IMR-90 (cell line): Measurements from ENCODE around the gene MORN5. TPM values are rescaled to one million over a fixed set of nuclear protein-coding genes. Genes with fewer than 3 reads are reported as not detected.

Experiments used
- ATAC-seq: fragments of 200-7000 bp; cut with Tn5 transposase; 2 replicates; pipeline ENCODE4 v1.9.1; 2020; ENCODE audit warnings: low read depth, mild to moderate bottlenecking, moderate library complexity
- BruUV-seq: library from RNA; stranded (reverse); fragments of 400-500 nt; replicated peaks from 2 replicates; lab custom pipeline; 2021; lab: Mats Ljungman, UMichigan
- CTCF ChIA-PET: fragments of 300-600 bp; formaldehyde crosslinking; extraction: SDS; loops from one replicate; lab custom pipeline; 2021; ENCODE audit warnings: antibody characterized with exemption; lab: Yijun Ruan, JAX
- POLR2A ChIA-PET: fragments of 300-600 bp; sonication (Branson Sonifier 250); formaldehyde crosslinking; loops from one replicate; lab custom pipeline; 2022; ENCODE audit warnings: antibody characterized with exemption; ENCODE audit not compliant: unreplicated experiment; lab: Charles Lee
- DNase-seq: peaks from one replicate; pipeline ENCODE4 v3.0.0; 2013
- H2AFZ ChIP-seq: replicated peaks from 2 replicates; pipeline ENCODE3; 2013; ENCODE audit warnings: low read length, mild to moderate bottlenecking; ENCODE audit not compliant: poor library complexity
- H2AK5ac ChIP-seq: 2 replicates; pipeline ENCODE4 v1.6.1; 2013; ENCODE audit warnings: low read depth, low read length, inconsistent platforms
- H2AK9ac ChIP-seq: replicated peaks from 2 replicates; pipeline ENCODE3; 2013; ENCODE audit warnings: mild to moderate bottlenecking, low read depth, low read length, moderate library complexity; ENCODE audit not compliant: poor library complexity
- H2BK120ac ChIP-seq: 2 replicates; pipeline ENCODE4 v1.6.1; 2013; ENCODE audit warnings: low read depth, low read length, inconsistent platforms
- H2BK15ac ChIP-seq: 3 replicates; pipeline ENCODE4 v1.6.1; 2013; ENCODE audit warnings: low read depth, low read length, inconsistent platforms
- H2BK20ac ChIP-seq: 2 replicates; pipeline ENCODE4 v1.6.1; 2013; ENCODE audit warnings: low read depth, mild to moderate bottlenecking, inconsistent platforms, low read length, moderate library complexity
- H2BK5ac ChIP-seq: 2 replicates; pipeline ENCODE4 v1.6.1; 2013; ENCODE audit warnings: mild to moderate bottlenecking, low read depth, low read length, inconsistent platforms; ENCODE audit not compliant: poor library complexity, severe bottlenecking
- H3K14ac ChIP-seq: replicated peaks from 2 replicates; pipeline ENCODE4 v1.6.1; 2013; ENCODE audit warnings: low read depth, low read length, inconsistent platforms
- H3K18ac ChIP-seq: 2 replicates; pipeline ENCODE4 v1.6.1; 2013; ENCODE audit warnings: low read depth, low read length, control low read depth
- H3K23ac ChIP-seq: 2 replicates; pipeline ENCODE4 v1.6.1; 2013; ENCODE audit warnings: low read depth, low read length, inconsistent platforms
- H3K27ac ChIP-seq: 2 replicates; pipeline ENCODE4 v1.5.1; 2013; ENCODE audit warnings: mild to moderate bottlenecking, control low read depth, low read length; ENCODE audit not compliant: insufficient read depth
- H3K27me3 ChIP-seq: 2 replicates; pipeline ENCODE4 v1.6.1; 2013; ENCODE audit warnings: low read length; ENCODE audit not compliant: control insufficient read depth, insufficient read depth
- H3K36me3 ChIP-seq: 2 replicates; pipeline ENCODE4 v1.6.1; 2013; ENCODE audit warnings: low read length, mixed read lengths; ENCODE audit not compliant: control insufficient read depth, insufficient read depth
- H3K4ac ChIP-seq: 2 replicates; pipeline ENCODE4 v1.6.1; 2013; ENCODE audit warnings: low read depth, low read length, inconsistent platforms
- H3K4me1 ChIP-seq: 2 replicates; pipeline ENCODE4 v1.6.1; 2013; ENCODE audit warnings: low read length, mixed read lengths; ENCODE audit not compliant: control insufficient read depth, insufficient read depth
- H3K4me2 ChIP-seq: 2 replicates; pipeline ENCODE4 v1.6.1; 2013; ENCODE audit warnings: low read depth, mild to moderate bottlenecking, control low read depth, low read length, moderate library complexity
- H3K4me3 ChIP-seq: 2 replicates; pipeline ENCODE4 v1.5.1; 2013; ENCODE audit warnings: low read depth, mild to moderate bottlenecking, control low read depth, low read length, moderate library complexity; ENCODE audit not compliant: insufficient read depth
- H3K56ac ChIP-seq: 2 replicates; pipeline ENCODE4 v1.6.1; 2013; ENCODE audit warnings: low read length, inconsistent platforms; ENCODE audit not compliant: insufficient read depth; ENCODE audit errors: extremely low read depth
- H3K79me1 ChIP-seq, 2 experiments: 2 replicates each; pipeline ENCODE4 v1.6.1; 2013; ENCODE audit warnings: low read length in 2 of 2, inconsistent platforms in 1 of 2, low read depth in 1 of 2
- H3K9ac ChIP-seq: 2 replicates; pipeline ENCODE4 v1.6.1; 2013; ENCODE audit warnings: low read depth, low read length, control low read depth
- H3K9me1 ChIP-seq: 2 replicates; pipeline ENCODE4 v1.6.1; 2013; ENCODE audit warnings: low read length, inconsistent platforms; ENCODE audit not compliant: insufficient read depth
- H3K9me3 ChIP-seq: 2 replicates; pipeline ENCODE4 v1.6.1; 2013; ENCODE audit warnings: low read length; ENCODE audit not compliant: control insufficient read depth, insufficient read depth
- H4K20me1 ChIP-seq: 2 replicates; pipeline ENCODE4 v1.6.1; 2013; ENCODE audit warnings: low read length, inconsistent platforms; ENCODE audit not compliant: insufficient read depth
- H4K5ac ChIP-seq: 2 replicates; pipeline ENCODE4 v1.6.1; 2013; ENCODE audit warnings: mild to moderate bottlenecking, low read depth, low read length, control low read depth
- H4K8ac ChIP-seq, 2 experiments: 2 replicates each; pipeline ENCODE4 v1.6.1; 2013; ENCODE audit warnings: low read depth in 2 of 2, low read length in 2 of 2, control low read depth in 1 of 2, inconsistent platforms in 1 of 2
- H4K91ac ChIP-seq: 2 replicates; pipeline ENCODE4 v1.6.1; 2013; ENCODE audit warnings: low read depth, low read length, inconsistent platforms; ENCODE audit not compliant: insufficient read depth
- BHLHE40 ChIP-seq: fragments of 150-350 bp; IDR thresholded peaks from 2 replicates; pipeline ENCODE4 v1.6.1; 2016; ENCODE audit warnings: mild to moderate bottlenecking, low read depth, low read length
- CEBPB ChIP-seq: IDR thresholded peaks from 2 replicates; pipeline ENCODE4 v1.6.1; 2012; ENCODE audit warnings: low read depth, low read length, improper control_type of control experiment
- CHD1 ChIP-seq: IDR thresholded peaks from 2 replicates; pipeline ENCODE4 v1.6.1; 2012; ENCODE audit warnings: low read depth, low read length, improper control_type of control experiment
- FOS ChIP-seq: fragments of 150-350 bp; IDR thresholded peaks from 2 replicates; pipeline ENCODE4 v1.6.1; 2016; ENCODE audit warnings: low read depth, low read length
- MAFK ChIP-seq: IDR thresholded peaks from 2 replicates; pipeline ENCODE4 v1.6.1; 2012; ENCODE audit warnings: low read depth, low read length, improper control_type of control experiment
- MAZ ChIP-seq: IDR thresholded peaks from 2 replicates; pipeline ENCODE4 v1.6.1; 2012; ENCODE audit warnings: low read depth, mild to moderate bottlenecking, low read length, improper control_type of control experiment, moderate library complexity, borderline replicate concordance
- MXI1 ChIP-seq: IDR thresholded peaks from 2 replicates; pipeline ENCODE4 v1.6.1; 2012; ENCODE audit warnings: low read depth, mild to moderate bottlenecking, low read length, moderate library complexity, borderline replicate concordance
- NFE2L2 ChIP-seq: fragments of 150-350 bp; IDR thresholded peaks from 2 replicates; pipeline ENCODE4 v1.6.1; 2016; ENCODE audit warnings: low read depth, mild to moderate bottlenecking, low read length
- POLR2A ChIP-seq: IDR thresholded peaks from 2 replicates; pipeline ENCODE4 v1.6.1; 2012; ENCODE audit warnings: mild to moderate bottlenecking, low read depth, low read length
- RAD21 ChIP-seq: IDR thresholded peaks from 2 replicates; pipeline ENCODE4 v1.6.1; 2012; ENCODE audit warnings: low read length, improper control_type of control experiment
- RCOR1 ChIP-seq: IDR thresholded peaks from 2 replicates; pipeline ENCODE4 v1.6.1; 2012; ENCODE audit warnings: mild to moderate bottlenecking, low read length, improper control_type of control experiment; ENCODE audit not compliant: insufficient replicate concordance
- RFX5 ChIP-seq: IDR thresholded peaks from 2 replicates; pipeline ENCODE4 v1.8.0; 2012; ENCODE audit warnings: low read depth, mild to moderate bottlenecking, low read length, moderate library complexity
- SMC3 ChIP-seq: fragments of 150-350 bp; IDR thresholded peaks from 2 replicates; pipeline ENCODE4 v1.6.1; 2016; ENCODE audit warnings: low read depth, mild to moderate bottlenecking, antibody characterized with exemption, low read length, moderate library complexity
- USF2 ChIP-seq: fragments of 150-350 bp; IDR thresholded peaks from 2 replicates; pipeline ENCODE4 v1.6.1; 2017; ENCODE audit warnings: mild to moderate bottlenecking, antibody characterized with exemption, low read length, low read depth
- WGBS, 2 experiments: methylation state at CpG; one replicate each; pipeline versions ENCODE4 v1.1.5 to v1.1.7; 2013; ENCODE audit warnings: missing lambda C conversion rate in 2 of 2; ENCODE audit not compliant: insufficient read length in 1 of 2; ENCODE audit errors: extremely low coverage in 2 of 2; 5-methylcytosine and 5-hydroxymethylcytosine counted together
- dilution Hi-C: fragments of 300-500 bp; cut with HindIII; formaldehyde crosslinking; loops from one replicate; pipeline ENCODE4 v1.14.3; 2018; ENCODE audit warnings: low sequenced_read_pairs; ENCODE audit not compliant: unreplicated experiment
- in situ Hi-C: fragments of 300-500 bp; cut with MboI; formaldehyde crosslinking; loops from 3 replicates; pipeline ENCODE4 v1.14.3; 2019; ENCODE audit warnings: low sequenced_read_pairs, inconsistent platforms, mixed read lengths
- intact Hi-C: fragments of 100-400 bp; cut with micrococcal nuclease; formaldehyde crosslinking; loops from 2 replicates; pipeline ENCODE4 v1.10.0; 2022
- polyA plus RNA-seq, 3 experiments: library from polyadenylated mRNA; depleted of rRNA; stranded (reverse); fragments of >200 nt; gene quantifications; 2 replicates each; pipeline ENCODE4 v1.2.3, GENCODE V29; 2012; ENCODE audit warnings: low replicate concordance in 1 of 3
- total RNA-seq: library from RNA; depleted of rRNA; stranded (reverse); fragments of >200 nt; gene quantifications from 2 replicates; pipeline ENCODE4 v1.2.3, GENCODE V29; 2012
- TF ChIP-seq, protein P1 (sequence below): conservative IDR thresholded peaks from 2 replicates; pipeline ENCODE4 v1.5.1; 2012; ENCODE audit warnings: mild to moderate bottlenecking, low read depth, low read length, improper control_type of control experiment
- TF ChIP-seq, protein P2 (sequence below): fragments of 150-350 bp; IDR thresholded peaks from 2 replicates; pipeline ENCODE4 v1.6.1; 2016; ENCODE audit warnings: low read depth, mild to moderate bottlenecking, low read length, moderate library complexity, borderline replicate concordance

The MORN5 gene
- total and polyA plus RNA-seq, 2 of the 4 experiments (the other 2 are of a cell fraction): not detected

- H3K79me1 ChIP-seq: no peaks in the 10 kb centered on the region
- H3K14ac ChIP-seq: no peak overlapping the region
- H2BK15ac ChIP-seq: no peak overlapping the region
- intact Hi-C loops: no loop called here
- no peak overlapping the region for H3K56ac ChIP-seq
- CTCF ChIA-PET: no interaction called here
- peaks cover 16% of the 10 kb centered on the region for H3K4me1 ChIP-seq
- H4K8ac ChIP-seq: no peak overlapping the region
- no peaks in the 10 kb centered on the region for H3K36me3 ChIP-seq
- H3K23ac ChIP-seq: no peak overlapping the region
- H2AK5ac ChIP-seq: no peak overlapping the region
- H3K4me3 ChIP-seq: no peak overlapping the region
- H4K5ac ChIP-seq: no peak overlapping the region
- DNase-seq: no peak
- H3K4me2 ChIP-seq: no peak overlapping the region
- no TSS peak for BruUV-seq
- H2AK9ac ChIP-seq: no peak overlapping the region
- in situ Hi-C loops: no loop called here
- H2BK120ac ChIP-seq: no peak overlapping the region
- dilution Hi-C loops: no loop called here
- no peaks in the 10 kb centered on the region for H3K9me3 ChIP-seq
- H3K27ac ChIP-seq: no peak overlapping the region
- POLR2A ChIA-PET: no interaction called here
- TF ChIP-seq RCOR1: no peak
- TF ChIP-seq RAD21: no peak
- TF ChIP-seq RFX5: no peak
- TF ChIP-seq MAFK: no peak
- TF ChIP-seq CEBPB: no peak
- no peak for TF ChIP-seq FOS
- TF ChIP-seq, protein P1, sequence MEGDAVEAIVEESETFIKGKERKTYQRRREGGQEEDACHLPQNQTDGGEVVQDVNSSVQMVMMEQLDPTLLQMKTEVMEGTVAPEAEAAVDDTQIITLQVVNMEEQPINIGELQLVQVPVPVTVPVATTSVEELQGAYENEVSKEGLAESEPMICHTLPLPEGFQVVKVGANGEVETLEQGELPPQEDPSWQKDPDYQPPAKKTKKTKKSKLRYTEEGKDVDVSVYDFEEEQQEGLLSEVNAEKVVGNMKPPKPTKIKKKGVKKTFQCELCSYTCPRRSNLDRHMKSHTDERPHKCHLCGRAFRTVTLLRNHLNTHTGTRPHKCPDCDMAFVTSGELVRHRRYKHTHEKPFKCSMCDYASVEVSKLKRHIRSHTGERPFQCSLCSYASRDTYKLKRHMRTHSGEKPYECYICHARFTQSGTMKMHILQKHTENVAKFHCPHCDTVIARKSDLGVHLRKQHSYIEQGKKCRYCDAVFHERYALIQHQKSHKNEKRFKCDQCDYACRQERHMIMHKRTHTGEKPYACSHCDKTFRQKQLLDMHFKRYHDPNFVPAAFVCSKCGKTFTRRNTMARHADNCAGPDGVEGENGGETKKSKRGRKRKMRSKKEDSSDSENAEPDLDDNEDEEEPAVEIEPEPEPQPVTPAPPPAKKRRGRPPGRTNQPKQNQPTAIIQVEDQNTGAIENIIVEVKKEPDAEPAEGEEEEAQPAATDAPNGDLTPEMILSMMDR: no peak
- TF ChIP-seq MXI1: no peak
- TF ChIP-seq, protein P2, sequence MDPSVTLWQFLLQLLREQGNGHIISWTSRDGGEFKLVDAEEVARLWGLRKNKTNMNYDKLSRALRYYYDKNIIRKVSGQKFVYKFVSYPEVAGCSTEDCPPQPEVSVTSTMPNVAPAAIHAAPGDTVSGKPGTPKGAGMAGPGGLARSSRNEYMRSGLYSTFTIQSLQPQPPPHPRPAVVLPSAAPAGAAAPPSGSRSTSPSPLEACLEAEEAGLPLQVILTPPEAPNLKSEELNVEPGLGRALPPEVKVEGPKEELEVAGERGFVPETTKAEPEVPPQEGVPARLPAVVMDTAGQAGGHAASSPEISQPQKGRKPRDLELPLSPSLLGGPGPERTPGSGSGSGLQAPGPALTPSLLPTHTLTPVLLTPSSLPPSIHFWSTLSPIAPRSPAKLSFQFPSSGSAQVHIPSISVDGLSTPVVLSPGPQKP: no peak
- TF ChIP-seq MAZ: no peak
- no peak for TF ChIP-seq POLR2A
- TF ChIP-seq CHD1: no peak
- no peak for TF ChIP-seq BHLHE40
- no peak for TF ChIP-seq SMC3
- TF ChIP-seq USF2: no peak
- TF ChIP-seq NFE2L2: no peak
- H4K91ac ChIP-seq: no peak overlapping the region
- no peak overlapping the region for H2AFZ ChIP-seq
- H3K4ac ChIP-seq: no peak overlapping the region
- peaks cover 13% of the 10 kb centered on the region for H3K9me1 ChIP-seq
- no CpG with 5 or more reads among the region's 2 CpGs for WGBS, 2 experiments
- H4K20me1 ChIP-seq: no peaks in the 10 kb centered on the region
- peaks cover 4% of the 10 kb centered on the region; the same call in 1 of the 2 replicates for H3K27me3 ChIP-seq
- ATAC-seq: no peak
- no peak overlapping the region for H3K9ac ChIP-seq
- no peak overlapping the region for H2BK5ac ChIP-seq
- H3K18ac ChIP-seq: no peak overlapping the region
- H2BK20ac ChIP-seq: no peak overlapping the region
Measured at GRCh38 chr9:122129969-122130368, 29.7 kb upstream of the MORN5 start.
